ENCODE results near the gene ZNF230.

DNA sequence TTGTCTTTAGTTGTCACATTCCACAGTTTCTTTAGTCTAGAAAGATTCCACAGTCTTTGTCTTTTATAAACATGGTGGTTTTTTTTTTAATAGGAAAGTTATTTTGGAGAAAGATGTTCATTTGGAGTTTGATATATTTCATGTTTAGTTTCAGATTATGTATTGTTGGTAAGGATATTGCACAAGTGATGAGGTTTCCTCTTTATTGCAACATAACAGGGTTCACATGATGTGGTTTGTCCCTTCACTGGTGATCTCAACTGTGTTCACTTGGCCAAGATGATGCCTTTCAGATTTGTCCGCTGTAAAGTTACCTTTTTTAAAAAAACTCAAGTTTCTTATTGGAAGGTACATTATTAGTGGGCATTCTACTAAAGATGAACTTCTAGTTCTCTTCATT, 3.2 kb downstream of the ZNF230 start:
- TF ChIP-seq POLR2A (IDR thresholded peaks at IDR 0.05), result no peak
- TF ChIP-seq, protein P1, sequence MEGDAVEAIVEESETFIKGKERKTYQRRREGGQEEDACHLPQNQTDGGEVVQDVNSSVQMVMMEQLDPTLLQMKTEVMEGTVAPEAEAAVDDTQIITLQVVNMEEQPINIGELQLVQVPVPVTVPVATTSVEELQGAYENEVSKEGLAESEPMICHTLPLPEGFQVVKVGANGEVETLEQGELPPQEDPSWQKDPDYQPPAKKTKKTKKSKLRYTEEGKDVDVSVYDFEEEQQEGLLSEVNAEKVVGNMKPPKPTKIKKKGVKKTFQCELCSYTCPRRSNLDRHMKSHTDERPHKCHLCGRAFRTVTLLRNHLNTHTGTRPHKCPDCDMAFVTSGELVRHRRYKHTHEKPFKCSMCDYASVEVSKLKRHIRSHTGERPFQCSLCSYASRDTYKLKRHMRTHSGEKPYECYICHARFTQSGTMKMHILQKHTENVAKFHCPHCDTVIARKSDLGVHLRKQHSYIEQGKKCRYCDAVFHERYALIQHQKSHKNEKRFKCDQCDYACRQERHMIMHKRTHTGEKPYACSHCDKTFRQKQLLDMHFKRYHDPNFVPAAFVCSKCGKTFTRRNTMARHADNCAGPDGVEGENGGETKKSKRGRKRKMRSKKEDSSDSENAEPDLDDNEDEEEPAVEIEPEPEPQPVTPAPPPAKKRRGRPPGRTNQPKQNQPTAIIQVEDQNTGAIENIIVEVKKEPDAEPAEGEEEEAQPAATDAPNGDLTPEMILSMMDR (IDR thresholded peaks at IDR 0.05), result no peak

All from uterus (tissue), 2 donors.